Right lobe of liver (tissue), 4 donors: ENCODE results near the gene DOCK1.

Experiments
- CTCF ChIP-seq, 4 donors: fragments of 200-600 bp in 3 of 4; fragments of 450-650 bp in 1 of 4; IDR thresholded peaks; one replicate each; pipeline versions ENCODE4 v1.5.1 to v1.8.0; 2016 to 2022; ENCODE audit warnings: antibody characterized with exemption in 4 of 4, mild to moderate bottlenecking in 2 of 4
- POLR2A ChIP-seq: fragments of 450-650 bp; IDR thresholded peaks from one replicate; pipeline ENCODE4 v1.6.1; 2017; ENCODE audit warnings: antibody characterized with exemption, mild to moderate bottlenecking
- donor health status: DM: no; HTN: no; CAD: no.
- donor health status: DM: no; HTN: no; CAD: no.
- donor health status: DM: no; HTN: yes; CAD: no.

DNA sequence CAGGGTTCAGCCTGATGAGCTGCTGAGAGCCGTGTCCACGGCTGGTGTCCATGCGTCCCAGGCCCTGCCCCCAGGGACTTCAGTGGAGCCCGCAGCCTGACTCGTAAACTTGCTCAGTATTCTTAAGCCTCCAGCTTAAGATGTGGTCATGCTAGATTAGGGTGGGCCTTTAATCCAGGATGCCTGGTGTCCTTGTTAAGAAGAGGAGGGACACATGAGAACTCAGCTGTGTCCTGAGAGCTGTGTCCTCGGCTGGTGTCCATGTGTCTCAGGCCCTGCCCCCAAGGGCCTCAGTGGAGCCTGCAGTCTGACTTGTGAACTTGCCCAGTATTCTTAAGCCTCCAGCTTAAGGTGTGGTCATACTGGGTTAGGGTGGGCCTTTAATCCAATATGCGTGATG lies 23.0 kb downstream of the DOCK1 start:
- TF ChIP-seq CTCF (IDR thresholded peaks at IDR 0.05) (no peak), POLR2A (no peak)
